ENCODE data around the gene CENPE.

DNA sequence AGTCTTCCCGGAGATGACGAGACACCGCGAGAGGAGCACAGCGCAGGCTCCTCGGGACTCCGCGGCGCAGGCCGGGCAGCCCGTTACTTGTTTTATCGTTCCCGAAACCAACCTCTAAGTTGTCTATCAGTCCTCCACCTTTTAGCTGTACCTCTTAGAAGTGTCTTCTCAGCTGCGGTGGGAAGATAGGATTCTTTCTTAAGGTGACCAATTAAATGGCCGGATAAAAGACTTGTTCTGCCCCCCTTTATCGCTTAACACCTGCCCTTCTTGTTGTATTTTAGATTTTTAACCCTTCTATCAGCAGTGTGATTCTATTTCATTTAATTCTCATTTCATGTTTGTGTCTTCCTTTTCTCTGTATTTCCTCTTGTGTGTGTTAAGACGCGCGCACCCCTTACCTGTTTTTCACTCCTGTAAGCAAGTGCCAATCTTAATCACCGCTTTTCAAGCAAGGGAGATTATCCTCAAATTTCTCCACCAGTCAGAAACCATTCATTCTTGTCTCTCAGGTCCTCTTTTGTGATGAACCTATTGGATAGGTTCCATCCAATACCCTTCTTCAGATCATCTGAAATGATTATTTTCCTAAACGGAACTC lies 121.3 kb downstream of the CENPE start, which contains the start of gene SLC9B2:
- TF ChIP-seq, protein P1, sequence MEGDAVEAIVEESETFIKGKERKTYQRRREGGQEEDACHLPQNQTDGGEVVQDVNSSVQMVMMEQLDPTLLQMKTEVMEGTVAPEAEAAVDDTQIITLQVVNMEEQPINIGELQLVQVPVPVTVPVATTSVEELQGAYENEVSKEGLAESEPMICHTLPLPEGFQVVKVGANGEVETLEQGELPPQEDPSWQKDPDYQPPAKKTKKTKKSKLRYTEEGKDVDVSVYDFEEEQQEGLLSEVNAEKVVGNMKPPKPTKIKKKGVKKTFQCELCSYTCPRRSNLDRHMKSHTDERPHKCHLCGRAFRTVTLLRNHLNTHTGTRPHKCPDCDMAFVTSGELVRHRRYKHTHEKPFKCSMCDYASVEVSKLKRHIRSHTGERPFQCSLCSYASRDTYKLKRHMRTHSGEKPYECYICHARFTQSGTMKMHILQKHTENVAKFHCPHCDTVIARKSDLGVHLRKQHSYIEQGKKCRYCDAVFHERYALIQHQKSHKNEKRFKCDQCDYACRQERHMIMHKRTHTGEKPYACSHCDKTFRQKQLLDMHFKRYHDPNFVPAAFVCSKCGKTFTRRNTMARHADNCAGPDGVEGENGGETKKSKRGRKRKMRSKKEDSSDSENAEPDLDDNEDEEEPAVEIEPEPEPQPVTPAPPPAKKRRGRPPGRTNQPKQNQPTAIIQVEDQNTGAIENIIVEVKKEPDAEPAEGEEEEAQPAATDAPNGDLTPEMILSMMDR (IDR thresholded peaks at IDR 0.05), result no peak
- TF ChIP-seq EZH2 (IDR thresholded peaks at IDR 0.05; ENCODE audit: borderline replicate concordance, insufficient read depth, low read depth, low read length, poor library complexity, severe bottlenecking), result no peak

All from B cell (primary cell).